Lower leg skin (tissue), 4 donors: ENCODE results near the gene SCLT1. TPM values are rescaled to one million over a fixed set of nuclear protein-coding genes. Genes with fewer than 3 reads are reported as not detected.

Experiments
- DNase-seq, 2 donors: peaks; one replicate each; pipeline ENCODE4 v3.0.0-alpha.2; 2019; ENCODE audit warnings: low spot score in 2 of 2
- H3K4me3 ChIP-seq: fragments of 200-600 bp; sonication (generic); 2 replicates; pipeline ENCODE4 v1.5.1; 2017; ENCODE audit warnings: mild to moderate bottlenecking, low read depth; ENCODE audit not compliant: poor library complexity, severe bottlenecking
- POLR2A ChIP-seq, 2 donors: fragments of 450-650 bp; IDR thresholded peaks; one replicate each; pipeline ENCODE4 v1.6.1; 2016 to 2017; ENCODE audit warnings: antibody characterized with exemption in 2 of 2, mild to moderate bottlenecking in 1 of 2, moderate library complexity in 1 of 2
- WGBS, 2 donors: methylation state at CpG; one replicate each; pipeline ENCODE4 v1.1.5; 2018; 5-methylcytosine and 5-hydroxymethylcytosine counted together
- intact Hi-C: fragments of 100-400 bp; cut with DNase I; formaldehyde crosslinking; loops from one replicate; pipeline ENCODE4 v1.15.0; 2023; ENCODE audit warnings: low total_unique reads
- total RNA-seq, 4 donors: library from RNA; depleted of rRNA; stranded (reverse); fragments of >200 nt; gene quantifications; one replicate each; pipeline ENCODE4 v1.1.0, GENCODE V29; 2016
- TF ChIP-seq, protein P1 (sequence below), 3 donors: fragments of 450-650 bp; IDR thresholded peaks; one replicate each; pipeline ENCODE4 v1.5.1; 2016; ENCODE audit warnings: antibody characterized with exemption in 3 of 3, mild to moderate bottlenecking in 3 of 3, moderate library complexity in 2 of 3

Gene SCLT1
- total RNA-seq, 4 donors from 2014 or later, result 4.4 to 8.6 (median 6.8) TPM

GRCh38 chr4:129040471-129040870 is 52.9 kb downstream of the SCLT1 start:
- intact Hi-C loops, result no loop called here
- no peak for DNase-seq
- WGBS, 2 donors, result 74 to 79% methylated on average over 2 of the region's 2 CpGs
- TF ChIP-seq, protein P1, sequence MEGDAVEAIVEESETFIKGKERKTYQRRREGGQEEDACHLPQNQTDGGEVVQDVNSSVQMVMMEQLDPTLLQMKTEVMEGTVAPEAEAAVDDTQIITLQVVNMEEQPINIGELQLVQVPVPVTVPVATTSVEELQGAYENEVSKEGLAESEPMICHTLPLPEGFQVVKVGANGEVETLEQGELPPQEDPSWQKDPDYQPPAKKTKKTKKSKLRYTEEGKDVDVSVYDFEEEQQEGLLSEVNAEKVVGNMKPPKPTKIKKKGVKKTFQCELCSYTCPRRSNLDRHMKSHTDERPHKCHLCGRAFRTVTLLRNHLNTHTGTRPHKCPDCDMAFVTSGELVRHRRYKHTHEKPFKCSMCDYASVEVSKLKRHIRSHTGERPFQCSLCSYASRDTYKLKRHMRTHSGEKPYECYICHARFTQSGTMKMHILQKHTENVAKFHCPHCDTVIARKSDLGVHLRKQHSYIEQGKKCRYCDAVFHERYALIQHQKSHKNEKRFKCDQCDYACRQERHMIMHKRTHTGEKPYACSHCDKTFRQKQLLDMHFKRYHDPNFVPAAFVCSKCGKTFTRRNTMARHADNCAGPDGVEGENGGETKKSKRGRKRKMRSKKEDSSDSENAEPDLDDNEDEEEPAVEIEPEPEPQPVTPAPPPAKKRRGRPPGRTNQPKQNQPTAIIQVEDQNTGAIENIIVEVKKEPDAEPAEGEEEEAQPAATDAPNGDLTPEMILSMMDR (IDR thresholded peaks at IDR 0.05), result no peak
- no peak for TF ChIP-seq POLR2A (IDR thresholded peaks at IDR 0.05)
- no peak overlapping the region for H3K4me3 ChIP-seq

DNA sequence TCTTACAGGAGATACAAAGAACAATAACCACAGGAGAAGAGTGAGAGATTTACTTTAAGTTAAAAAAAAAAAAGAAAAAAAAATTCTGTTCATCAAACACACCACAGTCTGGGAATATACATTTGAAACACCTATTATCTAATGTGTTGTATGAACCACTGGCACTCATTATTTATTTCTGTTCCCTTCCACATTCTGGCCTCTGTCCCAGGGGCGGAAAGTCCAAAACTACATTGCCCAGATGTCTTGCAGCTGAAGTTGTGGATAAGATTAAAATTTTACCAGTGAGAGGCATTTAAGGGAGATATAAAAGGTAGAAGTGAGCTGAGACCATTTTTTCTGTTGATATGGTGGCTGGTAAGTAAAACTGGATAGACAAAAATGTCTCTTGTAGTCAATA is 56.2 kb downstream of the SCLT1 start:
- no peak overlapping the region for H3K4me3 ChIP-seq
- no peak for TF ChIP-seq POLR2A (IDR thresholded peaks at IDR 0.05)
- TF ChIP-seq, protein P1 (IDR thresholded peaks at IDR 0.05), result no peak
- no peak for DNase-seq
- 68 to 77% methylated on average over 1 of the region's 1 CpG for WGBS, 2 donors
- intact Hi-C loops, result no loop called here

GRCh38 chr4:129014566-129015509 is 78.5 kb downstream of the SCLT1 start:
- WGBS, 2 donors, result 96 to 100% methylated on average over 5 of the region's 5 CpGs
- no peak overlapping the region for H3K4me3 ChIP-seq
- intact Hi-C loops, result no loop called here
- no peak for TF ChIP-seq POLR2A (IDR thresholded peaks at IDR 0.05)
- TF ChIP-seq, protein P1 (IDR thresholded peaks at IDR 0.05), result no peak
- no peak for DNase-seq

DNA sequence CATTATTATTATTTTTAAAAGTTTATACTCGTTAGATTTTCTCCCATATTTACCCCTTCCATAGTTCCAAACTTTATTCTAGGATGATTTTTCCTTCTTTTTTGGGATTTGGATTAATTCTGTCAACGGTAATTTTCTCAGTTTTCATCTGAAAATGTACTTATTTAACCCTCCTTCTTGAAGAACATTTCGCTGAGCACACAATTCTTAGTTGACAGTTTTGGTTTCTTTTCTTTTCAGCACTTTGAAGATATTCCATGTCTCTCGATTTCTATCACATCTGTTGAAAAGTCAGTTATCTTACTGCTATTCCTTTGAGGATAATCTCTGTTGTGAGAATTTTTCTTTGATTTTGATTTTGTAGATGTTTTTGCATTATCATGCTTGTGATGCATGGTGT is 85.2 kb downstream of the SCLT1 start:
- no peak for DNase-seq
- no peak overlapping the region for H3K4me3 ChIP-seq
- intact Hi-C loops, result no loop called here
- TF ChIP-seq POLR2A (IDR thresholded peaks at IDR 0.05), result no peak
- TF ChIP-seq, protein P1 (IDR thresholded peaks at IDR 0.05), result no peak
- WGBS, 2 donors, result 85 to 94% methylated on average over 4 of the region's 4 CpGs

GRCh38 chr4:128986908-128987307 is 106.4 kb downstream of the SCLT1 start:
- intact Hi-C loops, result no loop called here
- TF ChIP-seq POLR2A (IDR thresholded peaks at IDR 0.05), result no peak
- TF ChIP-seq, protein P1 (IDR thresholded peaks at IDR 0.05), result no peak
- WGBS, 2 donors, result 89 to 98% methylated on average over 4 of the region's 4 CpGs

More at GRCh38 chr4:128986908-128987307, 106.4 kb downstream of the SCLT1 start:
- DNase-seq, result no peak
- no peak overlapping the region for H3K4me3 ChIP-seq
